Neuronal stem cell (in vitro differentiated cells): ENCODE measurements around the gene LINC00632. TPM values are rescaled to one million over a fixed set of nuclear protein-coding genes. Genes with fewer than 3 reads are reported as not detected.

ENCODE experiments used
- DNase-seq: peaks from one replicate; pipeline ENCODE4 v3.0.0-alpha.2; 2013; ENCODE audit warnings: low spot score
- H2AFZ ChIP-seq: one replicate; pipeline ENCODE4 v1.6.1; 2013; ENCODE audit warnings: mild to moderate bottlenecking, low read length, inconsistent platforms
- H2AK5ac ChIP-seq: 2 replicates; pipeline ENCODE4 v1.6.1; 2013; ENCODE audit warnings: low read depth, mild to moderate bottlenecking, inconsistent platforms, low read length, moderate library complexity, mixed read lengths
- H2BK120ac ChIP-seq: 2 replicates; pipeline ENCODE4 v1.6.1; 2013; ENCODE audit warnings: low read depth, mild to moderate bottlenecking, inconsistent platforms, low read length, moderate library complexity, mixed read lengths
- H2BK12ac ChIP-seq: one replicate; pipeline ENCODE4 v1.6.1; 2013; ENCODE audit warnings: low read length, inconsistent platforms
- H2BK15ac ChIP-seq: 2 replicates; pipeline ENCODE4 v1.6.1; 2013; ENCODE audit warnings: mild to moderate bottlenecking, low read length, inconsistent platforms, mixed read lengths
- H2BK5ac ChIP-seq: one replicate; pipeline ENCODE4 v1.6.1; 2013; ENCODE audit warnings: inconsistent platforms, mild to moderate bottlenecking, low read length, moderate library complexity
- H3K14ac ChIP-seq: one replicate; pipeline ENCODE4 v1.6.1; 2013; ENCODE audit warnings: low read length, inconsistent platforms
- H3K18ac ChIP-seq: 2 replicates; pipeline ENCODE4 v1.6.1; 2013; ENCODE audit warnings: low read length, inconsistent platforms
- H3K23ac ChIP-seq: 2 replicates; pipeline ENCODE4 v1.6.1; 2013; ENCODE audit warnings: low read depth, mild to moderate bottlenecking, mixed read lengths, low read length, inconsistent platforms; ENCODE audit not compliant: poor library complexity
- H3K27ac ChIP-seq: replicated peaks from 3 replicates; pipeline ENCODE4 v1.5.1; 2013; ENCODE audit warnings: low read length, inconsistent platforms
- H3K27me3 ChIP-seq, 3 experiments: 2 replicates each; pipeline ENCODE4 v1.6.1; 2013; ENCODE audit warnings: low read length in 3 of 3, mild to moderate bottlenecking in 2 of 3, inconsistent platforms in 1 of 3, low read depth in 1 of 3, mixed read lengths in 1 of 3, moderate library complexity in 1 of 3; ENCODE audit not compliant: control insufficient read depth in 3 of 3, insufficient read depth in 3 of 3
- H3K36me3 ChIP-seq, 2 donors: replicated peaks in 1 of 2; 2 replicates each; pipeline ENCODE4 v1.6.1; 2013; ENCODE audit warnings: low read length in 2 of 2; ENCODE audit not compliant: control insufficient read depth in 2 of 2, insufficient read depth in 2 of 2
- H3K4ac ChIP-seq: 2 replicates; pipeline ENCODE4 v1.6.1; 2013; ENCODE audit warnings: inconsistent platforms, mild to moderate bottlenecking, low read length, moderate library complexity
- H3K4me1 ChIP-seq, 2 donors: 1 replicate in 1 of 2; 2 replicates in 1 of 2; pipeline ENCODE4 v1.6.1; 2013; ENCODE audit warnings: low read length in 2 of 2, low read depth in 1 of 2; ENCODE audit not compliant: control insufficient read depth in 2 of 2, insufficient read depth in 1 of 2
- H3K4me2 ChIP-seq: one replicate; pipeline ENCODE4 v1.6.1; 2013; ENCODE audit warnings: mild to moderate bottlenecking, low read length, inconsistent platforms; ENCODE audit not compliant: insufficient read depth, poor library complexity, severe bottlenecking
- H3K4me3 ChIP-seq, 2 donors: 2 replicates each; pipeline ENCODE4 v1.5.1; 2013; ENCODE audit warnings: low read length in 2 of 2, mild to moderate bottlenecking in 2 of 2, inconsistent platforms in 1 of 2, moderate library complexity in 1 of 2
- H3K79me1 ChIP-seq: one replicate; pipeline ENCODE4 v1.6.1; 2013; ENCODE audit warnings: low read depth, mild to moderate bottlenecking, inconsistent platforms, low read length, moderate library complexity
- H3K9ac ChIP-seq: one replicate; pipeline ENCODE4 v1.6.1; 2013; ENCODE audit warnings: mild to moderate bottlenecking, low read depth, low read length, inconsistent platforms; ENCODE audit not compliant: poor library complexity
- H3K9me3 ChIP-seq, 2 donors: replicated peaks in 1 of 2; 2 replicates each; pipeline versions ENCODE3 to v1.6.1; 2013; ENCODE audit warnings: low read length in 2 of 2, mild to moderate bottlenecking in 2 of 2, inconsistent platforms in 1 of 2, low read depth in 1 of 2, mixed read lengths in 1 of 2, moderate library complexity in 1 of 2; ENCODE audit not compliant: control insufficient read depth in 2 of 2, insufficient read depth in 1 of 2
- H4K8ac ChIP-seq: one replicate; pipeline ENCODE4 v1.6.1; 2013; ENCODE audit warnings: low read depth, mild to moderate bottlenecking, inconsistent platforms, low read length, moderate library complexity
- H4K91ac ChIP-seq: one replicate; pipeline ENCODE4 v1.6.1; 2013; ENCODE audit warnings: low read length, low read depth, mild to moderate bottlenecking, inconsistent platforms; ENCODE audit not compliant: poor library complexity
- WGBS, 2 donors: extraction: QIAGEN DNeasy Blood & Tissue Kit; methylation state at CpG; one replicate each; pipeline ENCODE4 v1.1.7; 2013; ENCODE audit warnings: missing lambda C conversion rate in 2 of 2, mixed read lengths in 1 of 2; ENCODE audit not compliant: insufficient read length in 2 of 2, insufficient replicate concordance in 1 of 2; ENCODE audit errors: extremely low coverage in 2 of 2; 5-methylcytosine and 5-hydroxymethylcytosine counted together
- polyA plus RNA-seq, 2 experiments: library from polyadenylated mRNA; stranded (reverse); fragments of 200-250 nt; gene quantifications; one replicate each; pipeline ENCODE4 v1.2.3, GENCODE V29; 2013

LINC00632 gene
- 21.0 TPM for polyA plus RNA-seq (2013, experiment 1 of 2)
- 20.5 TPM for polyA plus RNA-seq (2013, experiment 2 of 2)

DNA sequence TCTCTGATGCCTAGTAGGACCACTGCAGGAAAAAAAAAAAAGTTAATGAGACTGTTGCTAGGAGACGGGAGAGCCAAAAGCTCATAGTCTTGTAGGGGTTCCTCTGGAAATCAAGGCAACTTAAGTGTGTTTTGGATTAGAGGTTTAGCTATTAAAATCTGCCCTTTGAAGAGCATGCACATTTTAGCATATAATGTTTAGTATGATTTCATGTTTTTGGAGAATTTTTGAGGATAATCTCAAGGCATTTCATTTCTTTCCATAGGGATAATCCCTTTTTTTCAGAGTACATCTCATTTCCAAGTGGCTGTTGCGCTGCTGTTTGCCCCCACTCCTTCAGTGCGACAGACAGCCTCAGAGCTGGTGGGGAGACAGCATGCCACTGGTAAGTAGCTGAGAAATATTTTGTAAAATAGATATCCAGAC lies at the start of gene LINC00632:
Gene LINC00632, plus strand, starts transcription at position 339 of the 426 bp plus-strand sequence.
- Histone ChIP-seq H3K27ac (no peak within 1 kb of the TSS), H3K18ac (no peak within 1 kb of the TSS), H3K36me3 (peaks cover 1 to 11% of the 10 kb centered on the region in 2 donors), H3K9ac (no peak within 1 kb of the TSS), H2BK120ac (no peak within 1 kb of the TSS), H3K14ac (no peak within 1 kb of the TSS), H3K4me3 (peak within 1 kb of the TSS in 1 of 2 donors; percentile 44), H2BK15ac (no peak within 1 kb of the TSS), H2BK12ac (no peak within 1 kb of the TSS), H3K27me3 (no peaks in the 10 kb centered on the region), H3K23ac (no peak within 1 kb of the TSS), H2BK5ac (no peak within 1 kb of the TSS), H3K9me3 (no peaks in the 10 kb centered on the region), H4K91ac (no peak within 1 kb of the TSS), H3K79me1 (no peaks in the 10 kb centered on the region), H4K8ac (no peak within 1 kb of the TSS), H2AFZ (peak within 1 kb of the TSS; percentile 72), H3K4me1 (peaks cover 4 to 7% of the 10 kb centered on the region in 2 donors), H3K4ac (no peak within 1 kb of the TSS), H2AK5ac (no peak within 1 kb of the TSS), H3K4me2 (no peak within 1 kb of the TSS)
- no peak for DNase-seq
- WGBS, 2 donors, result no CpG with 5 or more reads among the region's 3 CpGs

DNA sequence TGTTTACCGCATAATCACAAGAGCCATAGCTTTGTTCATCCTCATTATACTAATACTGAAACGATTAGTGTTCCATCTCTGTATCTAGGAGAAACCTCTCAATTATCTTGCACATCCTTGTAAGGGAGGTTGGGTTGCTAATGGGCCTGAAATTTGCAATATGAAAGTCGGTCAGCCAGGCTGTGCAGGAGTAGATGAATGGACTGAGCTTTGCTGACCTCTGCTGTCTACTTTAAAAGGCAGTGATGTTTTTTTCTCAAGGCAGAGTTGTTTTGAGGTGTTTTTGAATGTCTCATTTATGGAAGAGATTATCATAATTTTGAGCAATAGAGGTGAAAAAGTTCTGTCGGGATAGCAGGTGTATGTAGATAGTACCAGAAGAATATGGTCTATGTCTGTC lies 47.9 kb upstream of the LINC00632 start:
- Histone ChIP-seq H3K18ac (no peak overlapping the region), H3K14ac (no peak overlapping the region), H3K23ac (no peak overlapping the region), H3K36me3 (no peaks in the 10 kb centered on the region), H2AFZ (no peak overlapping the region), H3K27ac (no peak overlapping the region), H2BK5ac (no peak overlapping the region), H3K9me3 (no peaks in the 10 kb centered on the region), H3K4me2 (no peak overlapping the region), H3K4me3 (no peak overlapping the region), H2BK15ac (no peak overlapping the region), H3K79me1 (no peaks in the 10 kb centered on the region), H2BK120ac (no peak overlapping the region), H3K4ac (no peak overlapping the region), H3K9ac (no peak overlapping the region), H3K4me1 (no peaks in the 10 kb centered on the region), H4K91ac (no peak overlapping the region), H2AK5ac (no peak overlapping the region), H4K8ac (no peak overlapping the region), H2BK12ac (no peak overlapping the region), H3K27me3 (peaks cover 0 to 18% (median 0%) of the 10 kb centered on the region in 3 experiments)
- no peak for DNase-seq
- WGBS, 2 donors, result no CpG with 5 or more reads among the region's 4 CpGs

DNA sequence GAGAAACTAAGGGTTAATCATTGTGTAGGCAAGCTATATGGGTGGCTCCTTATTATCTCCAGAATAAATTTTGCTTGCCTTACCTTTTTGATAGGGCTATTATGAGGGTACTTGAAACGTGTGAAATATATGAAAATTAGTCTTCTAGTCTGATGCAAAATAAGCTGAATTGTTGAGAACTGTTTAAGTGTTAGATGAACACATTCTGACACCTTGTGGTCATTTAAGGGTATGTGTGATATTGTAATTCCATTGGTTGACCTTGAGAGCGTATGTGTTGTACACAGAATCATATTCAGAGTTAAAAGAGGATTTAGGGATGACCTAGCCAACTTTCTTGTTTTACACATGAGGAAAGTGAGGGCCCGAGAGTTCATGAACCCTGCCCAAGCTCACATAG lies 44.6 kb upstream of the LINC00632 start:
- peaks cover 0 to 13% (median 0%) of the 10 kb centered on the region in 3 experiments for H3K27me3 ChIP-seq
- no peak overlapping the region for H2AK5ac ChIP-seq
- H3K4ac ChIP-seq, result no peak overlapping the region
- H2AFZ ChIP-seq, result no peak overlapping the region
- H3K27ac ChIP-seq, result no peak overlapping the region
- H3K4me1 ChIP-seq, result no peaks in the 10 kb centered on the region
- no CpG with 5 or more reads among the region's 3 CpGs for WGBS, 2 donors
- H3K14ac ChIP-seq, result no peak overlapping the region
- no peak overlapping the region for H3K23ac ChIP-seq
- no peaks in the 10 kb centered on the region for H3K9me3 ChIP-seq
- no peak overlapping the region for H2BK5ac ChIP-seq
- no peaks in the 10 kb centered on the region for H3K79me1 ChIP-seq
- H3K36me3 ChIP-seq, result no peaks in the 10 kb centered on the region
- no peak overlapping the region for H3K9ac ChIP-seq
- H2BK15ac ChIP-seq, result no peak overlapping the region
- no peak overlapping the region for H4K91ac ChIP-seq
- no peak overlapping the region for H2BK12ac ChIP-seq
- no peak overlapping the region for H3K4me2 ChIP-seq
- H3K4me3 ChIP-seq, result no peak overlapping the region
- H3K18ac ChIP-seq, result no peak overlapping the region
- DNase-seq, result no peak
- H2BK120ac ChIP-seq, result no peak overlapping the region
- no peak overlapping the region for H4K8ac ChIP-seq

DNA sequence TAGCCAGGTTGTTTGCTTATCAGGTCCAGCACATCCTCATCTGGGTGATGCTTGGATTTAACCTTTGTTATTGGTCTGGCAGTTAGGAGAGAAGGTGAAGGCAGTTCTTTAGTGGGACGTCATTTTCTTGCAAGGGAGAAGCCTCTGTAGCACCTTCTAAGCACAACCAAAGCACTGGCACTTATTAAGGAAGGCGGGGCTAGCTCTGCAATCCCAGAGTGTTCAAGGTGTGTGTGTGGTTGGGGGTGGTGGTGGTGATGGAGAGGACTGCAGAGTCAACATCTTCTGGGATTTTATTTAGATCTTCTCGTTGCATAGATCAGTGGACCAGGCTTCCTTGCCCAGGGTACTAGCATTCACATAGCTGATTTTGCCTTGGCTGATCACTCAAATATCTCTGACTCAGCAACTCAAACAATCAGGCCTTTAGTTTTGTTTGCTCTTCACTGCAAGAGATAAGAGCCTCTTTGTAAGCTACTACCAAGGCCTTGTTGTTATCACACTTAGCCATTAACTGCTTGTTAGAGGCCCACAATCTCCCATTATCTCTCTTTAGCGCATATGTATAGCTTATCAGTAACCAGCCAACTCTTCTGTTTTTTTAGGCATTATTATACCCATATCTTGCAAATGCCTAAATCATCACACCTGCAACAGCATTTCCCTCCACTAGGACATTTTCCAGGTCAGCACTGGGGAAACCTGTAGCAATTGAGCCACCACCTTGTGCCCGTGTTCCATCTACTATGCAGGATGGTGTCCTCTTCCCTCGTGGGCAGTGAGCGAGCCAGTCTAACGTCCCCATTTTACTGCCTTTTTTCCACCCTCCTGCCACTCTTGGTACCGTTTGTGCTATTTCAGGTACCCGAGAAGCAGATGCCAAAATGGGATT lies 36.5 kb upstream of the LINC00632 start:
- no peaks in the 10 kb centered on the region for H3K27me3 ChIP-seq
- no peak overlapping the region for H2BK120ac ChIP-seq
- H4K8ac ChIP-seq, result no peak overlapping the region
- H3K14ac ChIP-seq, result no peak overlapping the region
- H3K4me3 ChIP-seq, result no peak overlapping the region
- H3K9me3 ChIP-seq, result no peaks in the 10 kb centered on the region
- H3K4me2 ChIP-seq, result no peak overlapping the region
- H3K23ac ChIP-seq, result no peak overlapping the region
- no peak overlapping the region for H3K27ac ChIP-seq
- no peak for DNase-seq
- H3K9ac ChIP-seq, result no peak overlapping the region
- no peak overlapping the region for H2AK5ac ChIP-seq
- H3K18ac ChIP-seq, result no peak overlapping the region
- H4K91ac ChIP-seq, result no peak overlapping the region
- H2BK12ac ChIP-seq, result no peak overlapping the region
- no peak overlapping the region for H3K4ac ChIP-seq
- H2AFZ ChIP-seq, result no peak overlapping the region
- WGBS, 2 donors, result no CpG with 5 or more reads among the region's 10 CpGs
- H3K4me1 ChIP-seq, result no peaks in the 10 kb centered on the region
- no peaks in the 10 kb centered on the region for H3K79me1 ChIP-seq
- H2BK15ac ChIP-seq, result no peak overlapping the region
- H3K36me3 ChIP-seq, result no peaks in the 10 kb centered on the region
- H2BK5ac ChIP-seq, result no peak overlapping the region
